GM12878 (cell line): Measurements from ENCODE around the gene HLA-DMA. TPM values are rescaled to one million over a fixed set of nuclear protein-coding genes. Genes with fewer than 3 reads are reported as not detected.

ENCODE experiments used
- ATAC-seq: fragments of 200-7000 bp; cut with Tn5 transposase; 3 replicates; pipeline ENCODE4 v1.9.1; 2020; ENCODE audit warnings: mild to moderate bottlenecking, moderate library complexity
- BruUV-seq: library from RNA; stranded (reverse); fragments of 400-500 nt; replicated peaks from 2 replicates; lab custom pipeline; 2021; lab: Mats Ljungman, UMichigan
- CTCF ChIA-PET: fragments of 300-600 bp; sonication (Branson Sonifier 250); formaldehyde crosslinking; extraction: SDS; loops from one replicate; lab custom pipeline; 2021; ENCODE audit warnings: inconsistent platforms; lab: Yijun Ruan, JAX
- POLR2A ChIA-PET: fragments of 350-600 bp; formaldehyde crosslinking; extraction: SDS; loops from one replicate; lab custom pipeline; 2021; ENCODE audit warnings: inconsistent platforms; lab: Charles Lee
- RAD21 ChIA-PET: fragments of 300-600 bp; sonication (Branson Sonifier 250); formaldehyde crosslinking; loops from one replicate; lab custom pipeline; 2023; ENCODE audit warnings: antibody characterized with exemption; ENCODE audit not compliant: unreplicated experiment; lab: Charles Lee
- SMC1A ChIA-PET: fragments of 300-600 bp; sonication (Branson Sonifier 250); formaldehyde crosslinking; loops from one replicate; lab custom pipeline; 2023; ENCODE audit not compliant: unreplicated experiment, uncharacterized antibody; lab: Charles Lee
- DNase-seq: peaks from one replicate; pipeline ENCODE4 v3.0.0-alpha.2; 2011; ENCODE audit warnings: low read depth, low spot score
- FAIRE-seq: peaks from 3 replicates; lab custom pipeline; 2011; peaks lifted over from hg19 to GRCh38; lab: Jason Lieb, UNC
- H2AFZ ChIP-seq: 2 replicates; pipeline ENCODE4 v1.6.0; 2011; ENCODE audit warnings: low read depth, low read length, control low read depth; ENCODE audit not compliant: control insufficient read depth
- H3K27ac ChIP-seq: 2 replicates; pipeline ENCODE4 v1.5.1; 2011; ENCODE audit warnings: control low read depth; ENCODE audit not compliant: control insufficient read depth, insufficient read depth
- H3K27me3 ChIP-seq, 2 experiments: replicated peaks in 1 of 2; 2 replicates each; pipeline versions ENCODE4 v1.6.0 to v1.6.1; 2011; ENCODE audit warnings: low read length in 1 of 2; ENCODE audit not compliant: control insufficient read depth in 2 of 2, insufficient read depth in 2 of 2
- H3K36me3 ChIP-seq, 2 experiments: 2 replicates each; pipeline ENCODE4 v1.5.1; 2011; ENCODE audit warnings: low read length in 1 of 2; ENCODE audit not compliant: control insufficient read depth in 2 of 2, insufficient read depth in 2 of 2
- H3K4me1 ChIP-seq: 2 replicates; pipeline ENCODE4 v1.6.1; 2011; ENCODE audit warnings: mild to moderate bottlenecking, low read length, moderate library complexity, mixed read lengths; ENCODE audit not compliant: control insufficient read depth, insufficient read depth
- H3K4me2 ChIP-seq: 2 replicates; pipeline ENCODE4 v1.6.0; 2011; ENCODE audit warnings: control low read depth; ENCODE audit not compliant: control insufficient read depth, insufficient read depth
- H3K4me3 ChIP-seq: fragments of 200-600 bp; sonication (generic); 2 replicates; pipeline ENCODE4 v1.5.1; 2016
- H3K79me2 ChIP-seq: 2 replicates; pipeline ENCODE4 v1.6.0; 2011; ENCODE audit warnings: low read length; ENCODE audit not compliant: control insufficient read depth, insufficient read depth
- H3K9ac ChIP-seq: 2 replicates; pipeline ENCODE4 v1.8.0; 2011; ENCODE audit warnings: low read length, control low read depth, mixed read lengths; ENCODE audit not compliant: control insufficient read depth, insufficient read depth
- H3K9me3 ChIP-seq: replicated peaks from 3 replicates; pipeline ENCODE4 v1.5.1; 2011; ENCODE audit warnings: mild to moderate bottlenecking, low read length; ENCODE audit not compliant: control insufficient read depth, insufficient read depth
- H4K20me1 ChIP-seq: 2 replicates; pipeline ENCODE4 v1.6.0; 2011; ENCODE audit not compliant: control insufficient read depth, insufficient read depth
- ATF3 ChIP-seq: IDR thresholded peaks from 2 replicates; pipeline ENCODE4 v1.6.1; 2011; ENCODE audit warnings: low read depth, mild to moderate bottlenecking, low read length, moderate library complexity, borderline replicate concordance; ENCODE audit errors: extremely low read depth
- CREM ChIP-seq: IDR thresholded peaks from 2 replicates; pipeline ENCODE4 v1.6.1; 2014; ENCODE audit warnings: antibody characterized with exemption, low read depth
- PBX3 ChIP-seq: IDR thresholded peaks from 2 replicates; pipeline ENCODE4 v1.6.1; 2011; ENCODE audit warnings: mild to moderate bottlenecking, low read depth, low read length, moderate library complexity; ENCODE audit not compliant: insufficient replicate concordance
- SPI1 ChIP-seq: IDR thresholded peaks from 2 replicates; pipeline ENCODE4 v1.6.1; 2011; ENCODE audit warnings: low read depth, mild to moderate bottlenecking, low read length, moderate library complexity, borderline replicate concordance; ENCODE audit not compliant: insufficient read depth
- WGBS: methylation state at CpG from one replicate; pipeline ENCODE4 v1.1.6; 2016; ENCODE audit warnings: low lambda C conversion rate; ENCODE audit not compliant: insufficient replicate concordance, insufficient coverage; ENCODE audit errors: missing lambda C conversion rate; 5-methylcytosine and 5-hydroxymethylcytosine counted together
- in situ Hi-C: fragments of 300-500 bp; cut with MboI; formaldehyde crosslinking; loops from 9 replicates; pipeline ENCODE4 v1.14.3; 2018; ENCODE audit warnings: mixed read lengths
- intact Hi-C: fragments of 100-400 bp; cut with micrococcal nuclease; formaldehyde crosslinking; loops from one replicate; pipeline ENCODE4 v1.14.2; 2022; ENCODE audit not compliant: unreplicated experiment
- polyA plus RNA-seq, 11 experiments: library from polyadenylated mRNA; depleted of rRNA in 4 of 11; unstranded in 6 of 11; stranded (reverse) in 5 of 11; fragments of >200 nt; fragmentation: Nextera tagmentation in 4 of 11; fragmentation: Illumina TruSeq in 1 of 11; extraction: Ambion mirVana in 4 of 11; extraction: Trizol in 1 of 11; gene quantifications; 1 replicate in 1 of 11; 2 replicates in 10 of 11; pipeline versions ENCODE4 v1.2.1 to v1.2.3, GENCODE V29; 2011 to 2016; ENCODE audit warnings: inconsistent platforms in 2 of 11, missing spikeins in 2 of 11, low read depth in 1 of 11
- total RNA-seq, 4 experiments: library from RNA; depleted of rRNA in 3 of 4; stranded (reverse); fragments of >200 nt in 3 of 4; fragmentation: Illumina TruSeq in 1 of 4; extraction: Trizol in 1 of 4; gene quantifications; 2 replicates each; pipeline versions ENCODE4 v1.2.1 to v1.2.3, GENCODE V29; 2013 to 2021
- TF ChIP-seq, protein P1 (sequence below): fragments of 450-650 bp; IDR thresholded peaks from 2 replicates; pipeline ENCODE4 v1.6.1; 2016; ENCODE audit warnings: mild to moderate bottlenecking

Gene HLA-DMA
- total and polyA plus RNA-seq, 10 of the 15 experiments (the other 5 are each of a cell fraction or from before 2014, with no cell fraction given): 177 to 552 (median 309) TPM

GRCh38 chr6:32991972-32992371, 39.1 kb upstream of the HLA-DMA start:
- H3K4me2 ChIP-seq: no peak overlapping the region
- no peaks in the 10 kb centered on the region for H3K27me3 ChIP-seq
- no peaks in the 10 kb centered on the region for H4K20me1 ChIP-seq
- no peaks in the 10 kb centered on the region for H3K9me3 ChIP-seq
- H3K27ac ChIP-seq: no peak overlapping the region
- H3K4me1 ChIP-seq: peaks cover 7% of the 10 kb centered on the region; the same call in 1 of the 2 replicates
- POLR2A ChIA-PET: interaction anchor here (0.6 kb wide), 2 partner anchors 14 to 270 kb away, joined by 3 to 8 read pairs; no protein-coding TSS in a partner anchor
- 13% methylated on average over 4 of the region's 4 CpGs for WGBS
- H3K9ac ChIP-seq: no peak overlapping the region
- FAIRE-seq: no peak
- no peaks in the 10 kb centered on the region for H3K79me2 ChIP-seq
- SMC1A ChIA-PET: interaction anchor here (0.6 to 1.1 kb wide), 5 partner anchors 9 to 122 kb away, joined by 3 to 5 read pairs (median 3); no protein-coding TSS in a partner anchor
- TF ChIP-seq ATF3 (no peak), SPI1 (peak; percentile 4; the same call in 1 of the 2 replicates)
- in situ Hi-C loops (no loop called here), intact Hi-C loops (no loop called here)
- ATAC-seq: no peak
- no peak overlapping the region for H2AFZ ChIP-seq
- H3K4me3 ChIP-seq: no peak overlapping the region
- RAD21 ChIA-PET: interaction anchor here (0.7 to 1.0 kb wide), 2 partner anchors 58 to 98 kb away, joined by 4 read pairs; no protein-coding TSS in a partner anchor
- CTCF ChIA-PET: interaction anchor here (0.6 to 1.0 kb wide), 3 partner anchors 79 to 256 kb away, joined by 3 to 4 read pairs (median 3); no protein-coding TSS in a partner anchor
- no peaks in the 10 kb centered on the region for H3K36me3 ChIP-seq
- no TSS peak for BruUV-seq
- no peak for DNase-seq

DNA sequence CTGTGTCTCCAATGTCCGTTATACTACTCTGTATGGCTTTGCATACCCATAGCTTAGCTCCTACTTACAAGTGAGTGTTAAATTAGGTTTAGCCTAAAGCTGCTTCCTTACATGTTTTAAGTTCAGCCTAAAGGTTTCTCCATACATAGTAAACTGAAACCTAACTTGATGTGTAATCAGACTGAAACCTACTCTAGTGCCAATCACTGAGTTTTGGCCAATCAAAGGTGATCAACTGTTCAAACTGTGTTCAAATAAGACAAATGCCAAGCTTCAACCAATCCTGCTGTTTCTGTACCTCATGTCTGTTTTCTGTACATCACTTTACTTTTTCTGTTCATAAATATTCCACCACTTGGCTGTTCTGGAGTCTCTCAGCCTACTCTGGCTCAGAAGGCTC, 36.5 kb upstream of the HLA-DMA start:
- H4K20me1 ChIP-seq: no peaks in the 10 kb centered on the region
- ChIA-PET POLR2A (interaction anchor here (1.2 to 1.6 kb wide), 2 partner anchors 12 to 56 kb away, joined by 4 read pairs; no protein-coding TSS in a partner anchor), RAD21 (interaction anchor here (0.7 to 8.0 kb wide), 4 partner anchors 28 to 121 kb away, joined by 3 to 104 read pairs (median 8); no protein-coding TSS in a partner anchor), SMC1A (interaction anchor here (1.0 to 7.7 kb wide), 15 partner anchors 10 to 183 kb away, joined by 3 to 99 read pairs (median 3); partner anchors contain the start of gene TAP2), CTCF (interaction anchor here (0.8 to 9.2 kb wide), 13 partner anchors 9 to 160 kb away, joined by 3 to 367 read pairs (median 7); partner anchors contain the start of genes BRD2, HLA-DMA and HLA-DMB)
- H3K27ac ChIP-seq: no peak overlapping the region
- ATAC-seq: peak; percentile 20; the same call in 1 of the 3 replicates
- no peaks in the 10 kb centered on the region for H3K9me3 ChIP-seq
- H2AFZ ChIP-seq: no peak overlapping the region
- WGBS: 71% methylated on average over 1 of the region's 1 CpG
- in situ Hi-C loops (loop anchor here (5.0 kb wide), 1 partner anchor 102 kb away; no protein-coding TSS in a partner anchor), intact Hi-C loops (no loop called here)
- H3K4me1 ChIP-seq: peaks cover 7% of the 10 kb centered on the region; the same call in 1 of the 2 replicates
- no peak for DNase-seq
- no peaks in the 10 kb centered on the region for H3K36me3 ChIP-seq
- no peak overlapping the region for H3K4me2 ChIP-seq
- no peak overlapping the region for H3K4me3 ChIP-seq
- H3K9ac ChIP-seq: no peak overlapping the region
- H3K79me2 ChIP-seq: no peaks in the 10 kb centered on the region
- FAIRE-seq: no peak
- BruUV-seq: no TSS peak
- no peaks in the 10 kb centered on the region for H3K27me3 ChIP-seq
- TF ChIP-seq CREM: no peak
- peak; percentile 32 for TF ChIP-seq PBX3
- TF ChIP-seq, protein P1, sequence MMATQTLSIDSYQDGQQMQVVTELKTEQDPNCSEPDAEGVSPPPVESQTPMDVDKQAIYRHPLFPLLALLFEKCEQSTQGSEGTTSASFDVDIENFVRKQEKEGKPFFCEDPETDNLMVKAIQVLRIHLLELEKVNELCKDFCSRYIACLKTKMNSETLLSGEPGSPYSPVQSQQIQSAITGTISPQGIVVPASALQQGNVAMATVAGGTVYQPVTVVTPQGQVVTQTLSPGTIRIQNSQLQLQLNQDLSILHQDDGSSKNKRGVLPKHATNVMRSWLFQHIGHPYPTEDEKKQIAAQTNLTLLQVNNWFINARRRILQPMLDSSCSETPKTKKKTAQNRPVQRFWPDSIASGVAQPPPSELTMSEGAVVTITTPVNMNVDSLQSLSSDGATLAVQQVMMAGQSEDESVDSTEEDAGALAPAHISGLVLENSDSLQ: peak; percentile 92
